Epithelial cell of prostate (primary cell): Measurements from ENCODE around the gene SSBP2.
A peak's percentile ranks its signal among the peaks of the same experiment; 100 is the strongest.

Experiments
- DNase-seq: peaks from one replicate; pipeline ENCODE4 v3.0.0-alpha.2; 2011; ENCODE audit warnings: low read depth, low spot score
- H3K27ac ChIP-seq: fragments of 450-650 bp; 2 replicates; pipeline ENCODE4 v1.5.1; 2017; ENCODE audit warnings: mild to moderate bottlenecking

SSBP2 gene

GRCh38 chr5:81768935-81769452 is 18.1 kb upstream of the SSBP2 start:
- DNase-seq = peak; percentile 83
- H3K27ac ChIP-seq = peak overlapping the region; percentile 76

GRCh38 chr5:81767938-81768337 is 17.0 kb upstream of the SSBP2 start:
- DNase-seq = no peak
- no peak overlapping the region for H3K27ac ChIP-seq

- DNase-seq = no peak
These were observed 16.2 kb upstream of the SSBP2 start for GRCh38 chr5:81767097-81767496.

GRCh38 chr5:81766611-81767010 is 15.7 kb upstream of the SSBP2 start:
- DNase-seq = no peak
- H3K27ac ChIP-seq = no peak overlapping the region

More at GRCh38 chr5:81767097-81767496, 16.2 kb upstream of the SSBP2 start:
- no peak overlapping the region for H3K27ac ChIP-seq

- no peak overlapping the region for H3K27ac ChIP-seq
- no peak for DNase-seq
These were observed 12.5 kb upstream of the SSBP2 start for GRCh38 chr5:81763294-81763928.

- no peak overlapping the region for H3K27ac ChIP-seq
- DNase-seq = no peak
These were observed 12.0 kb upstream of the SSBP2 start for GRCh38 chr5:81762853-81763252.

- DNase-seq = no peak
- no peak overlapping the region for H3K27ac ChIP-seq
These were observed 11.5 kb upstream of the SSBP2 start for GRCh38 chr5:81762401-81762800.

- DNase-seq = no peak
- no peak overlapping the region for H3K27ac ChIP-seq
These were observed 11.1 kb upstream of the SSBP2 start for GRCh38 chr5:81761970-81762369.

GRCh38 chr5:81761270-81761669 is 10.4 kb upstream of the SSBP2 start:
- H3K27ac ChIP-seq = no peak overlapping the region
- DNase-seq = no peak

GRCh38 chr5:81760521-81760920 is 9.6 kb upstream of the SSBP2 start:
- no peak overlapping the region for H3K27ac ChIP-seq
- no peak for DNase-seq

GRCh38 chr5:81759632-81760005 is 8.7 kb upstream of the SSBP2 start:
- H3K27ac ChIP-seq = no peak overlapping the region
- no peak for DNase-seq

GRCh38 chr5:81757404-81757803 is 6.5 kb upstream of the SSBP2 start:
- peak; percentile 29 for DNase-seq
- H3K27ac ChIP-seq = no peak overlapping the region

- H3K27ac ChIP-seq = peak overlapping the region; percentile 67
- no peak for DNase-seq
These were observed 5.1 kb upstream of the SSBP2 start for GRCh38 chr5:81756016-81756415.

GRCh38 chr5:81755320-81755719 is 4.4 kb upstream of the SSBP2 start:
- peak overlapping the region; percentile 67 for H3K27ac ChIP-seq
- peak; percentile 58 for DNase-seq

GRCh38 chr5:81754621-81755020 is 3.7 kb upstream of the SSBP2 start:
- H3K27ac ChIP-seq = peak overlapping the region; percentile 67
- no peak for DNase-seq

- H3K27ac ChIP-seq = no peak overlapping the region
- no peak for DNase-seq
These were observed 2.5 kb upstream of the SSBP2 start for GRCh38 chr5:81753429-81753828.

- DNase-seq = no peak
- no peak overlapping the region for H3K27ac ChIP-seq
These were observed 1.7 kb upstream of the SSBP2 start for GRCh38 chr5:81752644-81752963.

GRCh38 chr5:81751836-81752643 is 1.1 kb upstream of the SSBP2 start:
- H3K27ac ChIP-seq = peak overlapping the region; percentile 92
- DNase-seq = no peak

GRCh38 chr5:81750308-81751008 is 439 bp downstream of the SSBP2 start:
- H3K27ac ChIP-seq = peak overlapping the region; percentile 92
- no peak for DNase-seq

- H3K27ac ChIP-seq = no peak overlapping the region
- no peak for DNase-seq
These were observed 1.2 kb downstream of the SSBP2 start for GRCh38 chr5:81749561-81750307.

- no peak overlapping the region for H3K27ac ChIP-seq
- DNase-seq = no peak
These were observed 1.7 kb downstream of the SSBP2 start for GRCh38 chr5:81749192-81749560.
